Midbrain (tissue), 1 donor: ENCODE results near the gene RER1.

Source experiments
- DNase-seq: peaks from one replicate; lab custom pipeline; 2025; lab: John Stamatoyannopoulos, UW

RER1 gene

DNA sequence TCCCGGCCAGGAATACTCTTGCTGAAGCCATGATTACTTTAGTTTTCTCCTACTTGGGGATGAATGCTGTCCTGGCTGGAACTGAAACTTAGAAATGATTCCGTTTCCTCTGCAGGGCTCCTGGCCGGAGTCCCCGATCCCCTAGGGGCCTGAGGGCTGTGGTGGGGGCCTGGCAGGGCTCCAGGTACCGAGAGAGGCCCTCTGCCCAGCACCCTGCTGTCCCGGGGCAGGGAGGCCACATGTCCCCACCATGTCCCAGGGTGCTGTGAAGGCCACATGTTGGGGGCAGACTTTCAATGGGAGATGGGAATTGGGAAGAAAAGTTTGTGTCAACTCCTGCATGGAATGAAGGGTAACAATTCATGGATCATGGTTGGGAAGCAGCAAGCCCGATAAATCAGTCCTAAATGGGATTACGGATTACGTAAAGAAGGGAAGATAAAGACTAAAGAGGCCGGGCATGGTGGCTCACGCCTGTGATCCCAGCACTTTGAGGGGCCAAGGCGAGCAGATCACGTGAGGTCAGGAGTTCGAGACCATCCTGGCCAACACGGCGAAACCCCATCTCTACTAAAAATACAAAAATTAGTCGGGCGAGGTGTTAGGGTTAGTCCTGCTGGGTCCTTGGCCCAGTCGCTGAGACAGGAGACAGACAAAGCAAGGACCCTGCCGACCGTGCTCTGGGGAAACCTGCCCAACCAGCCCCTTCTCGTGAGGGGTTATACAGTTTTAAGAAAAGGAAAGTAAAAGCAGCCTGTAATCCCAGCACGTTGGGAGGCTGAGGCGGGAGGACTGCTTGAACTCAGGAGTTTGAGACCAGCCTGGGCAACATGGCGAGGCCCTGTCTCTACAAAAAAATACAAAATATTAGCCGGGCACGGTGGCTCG is 37.8 kb upstream of the RER1 start:
- no peak for DNase-seq

DNA sequence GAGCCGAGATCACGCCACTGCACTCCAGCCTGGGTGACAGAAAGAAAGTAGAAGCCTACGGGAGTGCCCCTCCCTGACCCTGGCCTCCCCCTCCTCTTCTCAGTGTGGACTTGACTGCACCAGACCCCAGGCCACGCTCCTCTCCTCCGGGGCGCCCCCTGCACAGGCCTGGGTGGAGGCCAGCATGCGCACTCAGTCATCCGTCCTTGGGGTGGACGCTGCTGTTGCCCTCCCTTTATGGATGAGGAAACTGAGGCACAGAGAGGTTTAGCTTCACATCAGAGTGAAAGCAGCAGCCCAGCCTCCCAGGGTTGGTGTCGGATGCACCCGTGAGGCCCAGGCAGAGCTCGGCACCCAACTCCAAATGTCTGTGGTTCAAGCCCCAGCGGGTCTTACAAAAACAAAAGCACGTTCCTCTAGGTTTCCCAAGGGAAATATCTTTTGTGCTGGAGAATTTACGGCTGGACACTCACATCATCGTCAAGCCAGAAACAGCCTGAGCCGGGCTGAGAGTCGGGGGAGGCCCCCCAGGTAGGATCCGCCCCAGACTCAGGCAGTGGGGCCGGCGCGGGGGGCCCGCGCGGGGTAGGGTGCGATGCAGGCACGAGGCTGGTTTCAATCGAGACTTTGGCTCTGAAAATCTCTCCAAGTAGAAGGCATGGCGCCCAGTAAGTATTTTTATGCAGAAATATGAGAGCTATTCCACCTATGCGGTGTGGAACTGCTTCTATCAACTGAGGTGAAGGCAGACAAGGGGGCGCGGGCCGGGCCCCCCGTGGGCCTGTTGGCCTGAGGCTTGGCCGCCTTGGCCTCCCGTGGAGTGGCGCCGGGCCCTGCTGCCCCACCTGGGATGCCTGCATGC is 36.9 kb upstream of the RER1 start:
- no peak for DNase-seq

DNA sequence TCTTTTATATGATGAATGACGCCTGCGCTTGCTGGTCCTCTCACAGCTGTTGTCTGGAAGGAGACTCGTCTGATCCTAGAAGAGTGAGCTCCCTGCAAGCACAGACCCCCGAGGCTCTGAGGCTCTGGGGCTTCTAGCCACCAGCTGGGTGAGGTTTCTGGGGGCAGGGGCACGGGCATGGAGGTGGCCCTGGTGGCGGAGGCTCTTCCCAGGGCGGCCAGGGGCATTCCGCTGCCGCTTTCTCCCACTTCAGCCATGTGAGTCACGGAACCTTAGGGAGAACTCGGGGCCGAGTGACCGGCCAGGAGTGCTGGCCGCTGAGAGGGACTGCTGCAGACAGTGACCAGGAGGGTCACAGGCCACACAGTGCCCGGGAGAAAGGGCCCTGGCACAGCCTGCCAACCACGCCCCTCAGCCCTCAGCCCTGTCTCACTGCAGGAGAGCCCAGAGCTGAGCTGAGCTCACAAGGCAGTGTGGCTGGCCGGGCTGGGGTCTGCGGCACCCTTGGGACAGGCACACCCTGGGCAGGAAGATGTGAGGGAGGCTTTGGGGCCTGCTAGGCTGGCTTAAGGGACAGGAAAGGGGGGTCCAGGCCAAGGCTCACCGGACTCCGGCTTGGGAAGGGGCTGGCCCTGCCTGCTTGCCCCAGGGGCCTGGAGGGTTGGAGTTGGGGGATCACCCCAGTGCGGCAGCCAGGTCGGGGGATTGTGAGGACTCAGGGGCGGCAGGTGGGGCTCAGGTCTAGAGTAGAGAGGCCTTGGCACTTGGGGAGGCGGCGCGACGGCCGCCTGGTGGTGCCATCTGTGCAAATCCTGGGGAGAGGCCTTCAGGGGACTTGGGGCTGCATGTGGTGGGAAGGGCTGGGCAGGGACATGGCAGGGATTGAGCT is 36.0 kb upstream of the RER1 start:
- no peak for DNase-seq

DNA sequence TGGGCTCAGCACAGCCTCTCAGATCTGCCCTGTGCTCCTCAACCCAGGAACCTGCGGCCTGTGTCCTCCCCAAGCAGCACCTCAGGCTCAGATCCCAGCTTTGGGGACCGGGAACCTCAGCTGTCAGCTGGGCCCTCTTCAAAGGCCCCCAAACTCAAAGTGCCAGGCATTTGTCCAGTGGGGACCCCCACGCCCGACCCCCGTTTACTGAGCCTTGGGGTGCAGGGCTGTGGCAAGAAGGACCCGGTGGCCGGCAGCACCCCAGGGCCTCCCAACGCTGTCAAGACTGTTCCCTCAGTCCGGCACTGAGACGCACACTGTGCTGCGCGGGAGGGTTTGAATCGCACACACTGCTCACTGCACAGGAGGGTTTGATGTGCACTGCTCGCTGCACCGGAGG is 35.2 kb upstream of the RER1 start:
- DNase-seq, result no peak

DNA sequence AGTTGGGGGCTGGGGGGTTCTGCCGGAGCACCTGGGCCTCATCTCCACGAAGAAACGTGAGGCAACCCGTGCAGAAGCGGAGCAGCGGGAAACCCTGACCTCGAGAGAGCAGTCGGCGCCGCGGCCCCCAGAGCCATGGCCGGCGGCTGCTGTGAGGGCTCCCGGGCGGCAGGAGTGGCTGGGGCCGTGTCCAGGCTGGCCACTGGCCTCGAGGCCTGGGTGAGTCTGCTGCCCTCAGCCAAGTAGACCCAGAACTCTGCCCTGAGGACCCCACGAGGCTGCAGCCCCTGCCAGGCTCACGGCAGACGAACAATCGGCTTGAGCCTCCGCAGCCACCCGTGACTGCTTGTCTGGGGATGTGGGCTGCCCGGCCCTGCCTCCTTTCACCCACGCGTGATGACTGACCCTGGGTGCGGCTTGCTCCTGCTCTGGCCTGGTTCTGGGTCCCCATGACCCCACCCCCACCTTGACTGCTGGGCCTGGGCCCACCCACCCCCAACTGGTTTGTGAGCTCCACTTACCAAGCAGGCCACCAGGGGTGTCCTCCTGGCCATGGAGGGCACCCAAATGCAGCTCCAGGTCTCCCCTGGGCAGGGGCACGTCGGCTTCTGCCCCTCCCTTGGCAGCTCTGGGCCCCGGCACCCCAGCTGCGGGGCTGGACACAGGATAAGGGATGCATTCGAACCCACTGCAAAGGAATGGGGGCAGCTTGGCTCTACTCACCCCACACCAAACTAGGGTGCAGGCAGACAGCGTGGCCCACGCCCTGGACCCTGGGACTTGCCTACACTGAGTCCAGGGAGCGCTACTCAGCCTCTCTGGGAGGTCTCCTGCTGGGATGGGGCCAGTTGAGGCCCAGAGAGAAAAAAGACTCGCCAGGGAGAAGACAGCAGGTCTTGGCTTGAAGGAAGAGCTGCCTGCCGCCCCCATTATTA is 34.5 kb upstream of the RER1 start:
- no peak for DNase-seq

DNA sequence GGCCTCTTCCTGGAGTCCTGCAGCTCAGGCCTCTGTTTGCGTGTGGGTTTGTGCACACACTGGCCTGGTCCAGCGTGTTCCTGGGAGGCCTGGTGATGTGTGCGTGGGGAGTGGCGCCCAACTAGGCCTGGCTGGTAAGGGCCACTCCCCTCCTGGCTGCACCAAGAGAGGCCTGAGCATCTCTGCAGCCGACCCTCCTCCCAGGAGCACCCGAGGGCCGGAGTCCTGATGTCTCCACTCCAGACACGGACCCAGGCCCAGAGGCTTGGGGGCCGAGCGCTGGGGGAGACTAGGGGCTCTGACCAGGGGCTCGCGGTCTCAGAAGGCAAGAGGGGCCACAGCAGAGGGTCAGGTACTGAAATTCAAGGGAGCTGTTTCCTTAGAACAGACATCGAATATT is 33.6 kb upstream of the RER1 start:
- DNase-seq, result no peak

DNA sequence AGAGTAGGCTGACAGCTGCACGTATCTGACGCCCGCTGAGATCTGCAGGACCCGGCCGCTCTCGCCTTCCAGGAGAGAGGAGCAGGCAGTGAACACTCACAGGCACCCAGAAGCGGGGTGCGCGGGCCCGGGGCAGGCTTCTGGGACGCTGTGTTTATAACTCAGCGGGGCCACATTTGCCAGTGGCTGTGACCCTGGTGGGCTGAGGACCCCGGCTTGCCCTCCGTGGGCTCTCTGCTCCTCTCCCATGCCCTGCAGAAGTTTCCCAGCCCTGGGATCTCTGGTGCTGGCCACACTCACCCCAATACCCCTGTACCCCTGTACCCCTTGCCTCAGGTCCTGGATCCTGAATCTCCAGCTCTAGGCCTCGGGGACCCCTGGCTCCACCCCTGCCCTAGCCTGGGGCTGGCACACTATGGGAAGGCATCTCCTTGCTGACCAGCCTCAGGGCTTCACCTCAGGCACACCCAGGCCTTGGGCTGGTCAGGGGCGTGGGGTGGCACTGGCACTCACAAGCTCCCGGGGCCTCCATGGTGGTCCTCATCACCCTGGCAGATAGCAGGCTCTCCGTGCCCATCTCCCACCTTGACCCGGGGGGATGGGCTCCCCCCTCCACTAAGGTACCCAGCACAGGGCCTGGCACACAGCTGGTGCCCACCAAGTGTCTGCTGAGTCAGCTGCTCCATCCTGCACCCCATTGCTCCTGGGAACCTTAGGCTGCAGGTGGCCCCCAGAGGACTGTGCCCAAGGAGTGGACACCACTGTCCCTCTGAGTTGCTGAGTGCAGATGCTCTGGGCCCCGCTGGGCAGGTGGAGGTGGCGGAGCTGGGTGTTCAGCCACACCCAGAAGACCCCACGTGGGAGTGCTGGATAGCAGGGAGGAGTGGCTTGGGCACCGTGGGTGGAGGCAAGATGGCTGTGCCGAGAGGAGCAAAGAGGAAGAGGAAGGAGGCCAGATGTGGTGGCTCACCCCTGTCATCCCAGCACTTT is 32.7 kb upstream of the RER1 start:
- DNase-seq, result no peak

DNA sequence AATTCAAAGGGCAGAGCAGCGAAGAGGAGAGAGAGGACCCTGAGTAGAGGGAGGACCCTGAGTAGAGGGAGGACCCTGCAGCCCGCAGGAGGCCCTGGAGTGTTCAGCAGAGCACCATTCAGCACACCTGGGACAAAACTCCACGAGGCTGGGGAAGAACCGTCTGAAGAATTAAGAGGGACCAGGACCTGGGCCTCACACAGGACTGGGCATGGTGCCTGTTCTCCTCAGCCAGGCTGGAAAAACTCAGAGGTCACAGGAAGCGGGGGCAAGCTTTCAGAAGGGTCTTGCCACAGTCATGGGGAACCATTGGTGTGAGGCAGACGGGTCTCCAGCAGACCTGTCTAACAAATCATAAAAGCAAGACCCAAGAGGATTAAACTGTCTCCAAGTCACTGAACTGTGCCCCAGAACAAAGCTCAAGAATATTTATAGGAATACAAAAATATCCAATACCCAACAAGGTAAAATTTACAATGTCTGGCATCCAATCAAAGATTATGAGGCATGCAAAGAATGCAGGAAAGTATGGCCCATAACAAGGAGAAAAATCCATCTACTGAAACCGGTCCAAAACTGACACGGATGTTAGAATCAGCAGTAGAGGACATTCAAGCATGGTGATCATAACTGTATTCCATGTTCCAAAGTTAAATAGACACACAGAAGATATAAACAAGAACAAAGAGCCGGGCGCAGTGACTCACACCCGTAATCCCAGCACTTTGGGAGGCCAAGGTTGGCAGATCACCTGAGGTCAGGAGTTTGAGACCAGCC is 30.9 kb upstream of the RER1 start:
- DNase-seq, result no peak

DNA sequence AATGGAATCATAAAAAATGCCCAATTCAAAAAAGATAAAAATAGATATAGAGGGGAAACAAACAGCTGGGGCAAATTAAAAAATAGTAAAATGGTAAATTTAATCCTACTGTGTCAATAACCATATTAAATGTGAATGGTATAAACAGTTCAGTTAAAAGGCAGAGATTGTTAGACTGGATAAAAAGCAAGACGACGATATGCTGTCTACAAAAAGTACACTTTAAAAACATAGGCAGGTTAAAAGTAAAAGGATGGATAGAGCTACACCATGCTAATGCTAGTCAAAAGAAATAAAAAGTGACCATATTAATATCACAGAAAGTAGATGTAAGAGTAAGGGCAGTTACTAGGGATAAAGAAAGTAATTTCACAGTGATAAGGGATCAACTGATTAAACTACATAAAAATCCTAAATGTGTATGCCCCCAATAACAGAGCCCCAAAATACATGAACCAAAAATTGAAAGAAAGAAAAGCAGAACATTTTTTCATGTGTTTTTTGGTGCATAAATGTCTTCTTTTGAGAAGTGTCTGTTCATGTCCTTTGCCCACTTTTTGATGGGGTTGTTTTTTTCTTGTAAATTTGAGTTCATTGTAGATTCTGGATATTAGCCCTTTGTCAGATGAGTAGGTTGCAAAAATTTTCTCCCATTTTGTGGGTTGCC is 27.7 kb upstream of the RER1 start:
- no peak for DNase-seq

DNA sequence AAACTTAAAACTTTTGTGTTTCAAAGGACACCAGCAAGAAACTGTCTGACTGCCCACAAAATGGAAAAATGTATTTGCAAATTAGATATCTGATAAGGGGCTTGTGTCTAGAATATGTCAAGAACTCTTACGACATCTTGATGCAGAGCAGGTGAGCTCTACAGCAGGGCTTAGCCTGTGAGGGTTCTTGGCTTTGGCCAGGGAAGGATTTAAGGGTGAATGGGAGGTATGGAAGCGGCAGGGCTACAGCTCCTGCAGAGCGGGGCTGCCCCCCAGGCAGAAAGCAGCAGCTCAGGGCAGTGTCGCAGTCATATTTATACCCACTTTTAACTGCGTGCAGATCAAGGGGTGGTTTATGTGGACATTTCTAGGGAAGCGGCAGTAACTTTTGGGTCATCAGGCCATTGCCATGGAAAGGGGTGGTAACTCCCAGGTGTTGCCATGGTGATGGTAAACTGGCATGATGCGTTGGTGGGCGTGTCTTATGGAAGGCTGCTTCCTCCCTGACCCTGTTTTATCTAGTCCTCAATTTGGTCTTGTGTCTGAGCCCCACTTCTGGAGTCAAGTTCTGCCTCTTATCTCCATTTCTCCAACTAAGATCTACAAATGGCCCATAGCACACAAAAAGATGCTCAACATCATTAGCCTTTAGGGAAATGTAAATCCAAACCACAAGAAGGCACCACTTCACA is 23.4 kb upstream of the RER1 start:
- DNase-seq, result no peak

DNA sequence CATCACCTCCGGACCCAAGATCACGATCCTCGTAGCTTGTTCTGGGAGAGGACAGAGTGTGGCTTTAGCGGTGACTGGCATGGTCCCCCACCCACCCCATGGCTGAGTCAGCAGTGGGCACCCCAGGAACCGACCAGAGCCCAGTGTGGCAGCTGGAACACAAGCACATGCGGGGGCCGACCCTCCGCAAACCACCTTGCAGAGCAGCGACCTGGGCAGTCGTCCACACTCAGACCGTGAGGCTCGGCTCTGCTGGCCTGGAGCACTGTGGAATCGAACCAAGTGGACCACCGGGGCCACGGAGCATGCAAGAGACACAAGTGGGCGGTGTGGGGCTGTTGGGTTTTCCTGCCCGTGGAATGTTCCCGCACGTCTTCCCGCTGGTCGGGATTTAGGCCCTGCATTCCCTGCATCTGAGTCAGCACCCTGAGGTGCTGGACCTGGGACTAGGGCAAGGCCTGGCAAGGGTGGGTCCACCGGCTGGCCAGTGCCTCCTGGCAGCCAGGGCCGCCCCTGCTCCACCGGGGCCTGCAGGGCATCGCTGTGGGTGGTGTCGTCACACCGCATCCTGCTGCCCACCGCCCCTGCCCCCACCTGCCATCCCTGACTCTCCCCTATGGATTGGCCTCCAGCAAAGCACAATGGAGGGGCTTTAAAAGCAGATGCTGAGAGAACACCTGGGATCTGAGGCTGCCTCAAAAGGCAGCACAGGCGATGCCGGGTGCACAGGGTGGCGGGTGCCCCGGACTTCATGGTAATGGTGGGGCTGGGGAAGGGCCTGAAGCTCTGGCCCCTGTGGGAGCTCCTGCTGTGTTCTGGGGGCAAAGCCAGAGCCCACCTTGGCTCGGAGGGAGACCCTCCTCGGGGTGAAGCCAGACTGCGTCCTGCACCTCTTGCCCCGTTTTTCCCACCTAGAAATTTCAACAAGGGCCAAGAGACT is 18.8 kb upstream of the RER1 start:
- DNase-seq, result no peak

DNA sequence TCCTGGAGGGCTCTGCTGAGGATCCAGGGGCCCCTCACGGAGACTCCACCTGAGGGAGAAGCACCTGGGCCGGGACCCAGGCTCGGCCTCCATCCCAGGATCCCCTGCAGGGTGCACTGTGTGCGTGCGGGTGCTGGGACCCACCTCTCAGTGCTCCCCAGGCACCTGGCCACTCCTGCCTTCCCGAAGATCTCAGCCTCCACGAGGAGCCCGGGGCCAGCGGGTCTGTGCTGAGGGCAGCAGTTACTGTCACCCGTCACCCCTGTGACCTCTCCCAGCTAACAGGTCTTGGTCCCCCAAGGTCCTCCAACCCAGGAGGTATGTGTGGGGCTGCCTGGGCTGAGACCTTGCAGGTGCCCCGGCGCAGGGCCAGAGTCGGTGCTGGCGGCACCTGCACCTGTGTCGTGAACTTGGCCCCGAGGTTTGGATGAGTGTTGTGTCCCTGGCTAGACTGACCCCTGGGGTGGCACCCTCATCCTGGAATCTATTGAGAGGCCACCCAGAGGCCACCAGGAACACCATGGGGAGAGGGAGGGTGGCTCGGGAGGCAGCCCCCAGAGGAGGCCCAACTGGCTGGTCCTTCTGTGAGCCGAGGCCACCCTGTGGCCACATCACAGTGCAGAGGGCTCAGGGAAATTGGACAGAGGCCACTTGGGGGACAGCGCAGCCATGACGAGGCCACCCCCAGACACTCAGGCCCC is 17.9 kb upstream of the RER1 start:
- DNase-seq, result no peak

DNA sequence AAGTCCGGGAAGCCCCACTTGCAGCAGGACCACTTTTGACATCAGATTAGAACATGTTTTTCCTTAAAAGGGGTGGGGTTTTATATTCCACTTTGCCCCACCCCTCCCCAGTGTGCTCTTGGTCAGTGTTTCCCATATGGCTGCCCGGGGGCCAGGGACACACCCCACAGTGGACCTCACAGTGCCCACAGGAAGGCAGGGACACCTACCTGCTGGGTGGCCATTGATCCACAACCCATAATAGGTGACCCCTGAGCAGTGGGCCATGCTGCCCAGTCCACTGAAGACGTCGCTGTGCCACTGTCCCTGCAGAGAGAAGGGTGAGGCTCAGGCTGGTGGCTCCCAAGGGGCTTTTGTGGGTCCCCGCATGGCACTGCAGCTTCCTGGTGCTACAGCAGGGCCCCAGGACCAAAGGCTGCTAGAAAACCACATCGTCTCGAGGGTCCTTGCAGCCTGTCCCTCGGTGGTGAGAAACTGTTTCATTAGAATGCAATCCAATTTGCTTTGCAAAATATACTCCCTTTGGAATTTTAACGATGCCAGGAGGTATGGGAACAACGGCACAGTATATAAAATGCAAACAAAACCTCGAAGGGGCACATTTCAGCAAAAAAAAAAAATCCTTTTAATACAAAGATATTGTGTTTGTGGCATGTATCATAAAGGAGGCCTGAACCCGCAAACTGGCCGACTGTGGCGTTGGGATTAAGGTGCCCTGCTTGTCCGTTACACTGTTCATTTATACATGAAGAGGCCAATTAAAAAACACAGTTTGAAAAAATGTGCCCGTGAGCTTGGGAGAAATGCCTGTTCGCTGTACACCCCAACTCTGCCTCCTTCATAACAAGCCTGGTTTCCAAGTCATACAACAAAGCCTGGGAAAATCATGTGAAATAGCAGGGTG is 17.1 kb upstream of the RER1 start:
- no peak for DNase-seq

DNA sequence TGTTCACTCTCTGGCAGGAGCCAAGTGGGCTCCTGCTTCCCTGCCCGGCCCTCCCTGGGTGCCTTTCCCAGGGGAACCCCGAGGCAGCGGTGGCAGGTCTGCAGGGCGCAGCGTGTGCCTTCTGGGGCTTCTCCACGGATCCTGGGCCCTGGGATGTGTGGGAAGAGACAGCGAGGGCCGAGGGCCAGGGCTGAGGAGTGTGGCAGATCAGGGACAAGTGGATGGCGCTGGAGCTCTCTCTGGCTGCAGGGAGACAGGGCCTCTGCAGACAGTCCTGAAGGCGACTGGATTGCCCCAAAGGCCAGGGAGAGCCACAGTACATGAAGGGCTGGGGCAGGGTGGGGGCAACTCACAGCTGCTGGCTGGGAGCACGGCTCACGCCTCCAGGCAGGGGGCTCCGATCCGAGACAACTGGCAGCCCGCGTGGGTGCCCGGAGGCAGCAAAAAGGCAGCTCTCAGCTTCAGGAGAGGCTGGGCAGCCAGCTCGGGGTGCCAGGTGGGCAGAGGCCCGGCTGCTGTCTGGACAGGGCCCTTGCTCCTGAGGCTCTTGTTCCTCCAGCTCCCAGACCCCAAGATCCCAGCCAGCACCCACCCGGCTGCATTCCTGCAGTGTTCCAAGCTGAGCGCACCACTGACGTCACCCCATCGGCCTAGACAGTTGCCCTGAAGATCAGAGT is 16.3 kb upstream of the RER1 start:
- no peak for DNase-seq

DNA sequence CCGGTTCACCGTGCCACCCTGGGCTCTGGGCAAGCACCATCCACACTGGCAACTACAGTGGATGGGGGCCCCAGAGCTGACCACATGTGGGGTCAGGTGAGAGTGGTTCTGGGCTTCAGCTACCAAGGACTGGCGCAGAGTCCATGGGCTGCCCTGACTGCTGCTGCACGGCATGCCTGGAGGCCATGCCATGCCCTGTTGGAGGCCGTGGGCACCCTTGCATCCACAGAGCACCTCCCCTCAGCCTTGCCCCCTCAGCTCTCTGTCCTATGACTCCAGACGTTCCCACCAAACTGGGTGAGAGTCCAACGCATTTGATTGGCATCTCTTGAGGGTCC is 15.7 kb upstream of the RER1 start:
- no peak for DNase-seq
